ENCODE data around the gene TESK1. TPM values are rescaled to one million over a fixed set of nuclear protein-coding genes. Genes with fewer than 3 reads are reported as not detected.

Gene TESK1
- total and polyA plus RNA-seq, 2 of the 8 experiments (the other 6 are each of a cell fraction or from before 2014, with no cell fraction given): 13.5 to 13.9 TPM

DNA sequence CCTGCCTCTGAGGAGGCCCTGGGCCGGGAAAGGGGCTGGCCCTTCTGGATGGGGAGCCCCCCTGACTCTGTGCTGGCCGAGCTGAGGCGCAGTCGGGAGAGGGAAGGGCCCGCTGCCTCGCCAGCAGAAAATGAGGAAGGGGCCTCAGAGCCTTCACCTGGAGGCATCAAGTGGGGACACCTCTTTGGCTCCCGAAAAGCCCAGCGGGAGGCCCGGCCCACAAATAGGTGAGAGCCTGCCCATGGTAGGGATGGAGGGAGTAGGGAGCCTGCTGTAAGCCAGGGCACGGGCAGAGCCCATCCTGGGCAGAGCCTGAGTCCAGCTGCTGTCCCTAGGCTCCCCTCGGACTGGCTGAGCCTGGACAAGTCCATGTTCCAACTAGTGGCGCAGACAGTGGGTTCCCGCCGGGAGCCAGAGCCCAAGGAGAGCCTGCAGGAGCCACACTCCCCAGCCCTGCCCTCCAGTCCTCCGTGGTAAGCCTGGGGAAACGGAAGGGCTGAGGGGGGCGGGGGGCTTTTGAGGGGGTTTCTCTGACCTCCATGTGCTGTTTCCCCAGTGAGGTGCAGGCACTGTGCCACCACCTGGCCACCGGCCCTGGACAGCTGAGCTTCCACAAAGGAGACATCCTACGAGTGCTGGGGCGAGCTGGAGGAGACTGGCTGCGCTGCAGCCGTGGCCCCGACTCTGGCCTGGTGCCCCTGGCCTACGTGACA is 44.3 kb upstream of the TESK1 start:
- Histone ChIP-seq H2BK5ac (ENCODE audit: low read depth, low read length) (no peak overlapping the region), H4K5ac (ENCODE audit: insufficient read length, low read depth, low read length) (no peak overlapping the region), H3K27me3 (replicated peaks in 1 of 4; ENCODE audit: control insufficient read depth in 3 of 4, extremely low read depth in 1 of 4, insufficient read depth in 3 of 4, low read length in 3 of 4) (no peaks in the 10 kb centered on the region), H3K23me2 (ENCODE audit: low read depth, low read length) (no peaks in the 10 kb centered on the region), H3K4ac (replicated peaks; ENCODE audit: insufficient read length, low read depth, low read length) (no peak overlapping the region), H3K56ac (replicated peaks; ENCODE audit: insufficient read length, low read depth, low read length) (no peak overlapping the region), H3K79me2 (ENCODE audit: control insufficient read depth in 1 of 2, insufficient read depth in 2 of 2, low read length in 2 of 2) (no peaks in the 10 kb centered on the region), H2AFZ (ENCODE audit: low read length) (no peak overlapping the region), H2BK12ac (ENCODE audit: low read depth, low read length) (no peak overlapping the region), H3K4me1 (replicated peaks in 1 of 4; ENCODE audit: control insufficient read depth in 3 of 4, insufficient read depth in 4 of 4, low read length in 3 of 4) (peaks cover 0 to 3% (median 0%) of the 10 kb centered on the region in 4 experiments; a peak in 1 of 7 replicates), H3K36me3 (ENCODE audit: control insufficient read depth in 2 of 4, insufficient read depth in 4 of 4, low read length in 3 of 4) (no peaks in the 10 kb centered on the region), H2BK20ac (ENCODE audit: low read length) (no peak overlapping the region), H3K4me2 (ENCODE audit: insufficient read depth in 1 of 2, low read depth in 2 of 2, low read length in 2 of 2) (no peak overlapping the region), H3K27ac (ENCODE audit: low read depth, low read length) (no peak overlapping the region), H3K79me1 (ENCODE audit: low read depth, low read length) (no peaks in the 10 kb centered on the region), H2BK15ac (ENCODE audit: low read length) (no peak overlapping the region), H3K9ac (replicated peaks in 1 of 4; ENCODE audit: extremely low read depth in 1 of 4, low read depth in 3 of 4, low read length in 3 of 4) (no peak overlapping the region), H3K18ac (ENCODE audit: extremely low read depth, low read length) (no peak overlapping the region), H3K9me3 (ENCODE audit: insufficient read depth in 2 of 2, low read depth in 1 of 2, low read length in 1 of 2) (no peaks in the 10 kb centered on the region), H2BK120ac (replicated peaks; ENCODE audit: low read depth, low read length) (no peak overlapping the region), H4K8ac (ENCODE audit: extremely low read depth, insufficient read depth, low read length) (no peak overlapping the region), H3K4me3 (ENCODE audit: extremely low read depth in 1 of 4, insufficient read depth in 2 of 4, low read depth in 3 of 4, low read length in 4 of 4) (no peak overlapping the region), H4K20me1 (replicated peaks in 1 of 2; ENCODE audit: control insufficient read depth in 1 of 2, insufficient read depth in 2 of 2, low read length in 2 of 2) (peaks cover 0 to 2% of the 10 kb centered on the region in 2 experiments), H3K23ac (ENCODE audit: insufficient read length) (no peak overlapping the region), H3K14ac (ENCODE audit: insufficient read length) (no peak overlapping the region), H2AK5ac (ENCODE audit: low read depth, low read length) (no peak overlapping the region), H4K91ac (replicated peaks; ENCODE audit: insufficient read length, low read length) (no peak overlapping the region)
- ChIA-PET CTCF (ENCODE audit: partially characterized antibody) (interaction anchor here (0.6 to 18.3 kb wide), 2 partner anchors 83 to 481 kb away, joined by 3 to 181 read pairs; partner anchors contain the start of gene FANCG), POLR2A (ENCODE audit: partially characterized antibody) (no interaction called here)
- WGBS, 2 experiments (ENCODE audit: extremely low coverage in 1 of 2, insufficient coverage in 1 of 2, insufficient read length in 1 of 2, insufficient replicate concordance in 2 of 2, low coverage in 1 of 2, low lambda C conversion rate in 2 of 2, missing lambda C conversion rate in 1 of 2): 90% methylated on average over 21 of the region's 24 CpGs; no CpG with 5 or more reads in 1 of the 2 experiments
- FAIRE-seq (no peak), DNase-seq (ENCODE audit: low read depth in 1 of 2, low spot score in 2 of 2) (no peak)
- TF ChIP-seq GABPA (IDR thresholded peaks at IDR 0.05; ENCODE audit: borderline replicate concordance, insufficient read depth, low read length) (no peak), TAF7 (optimal IDR thresholded peaks at IDR 0.05; ENCODE audit: borderline replicate concordance, low read depth, low read length) (no peak), PHF8 (conservative IDR thresholded peaks at IDR 0.05; ENCODE audit: low read depth, low read length) (no peak), JUN (IDR thresholded peaks at IDR 0.05; ENCODE audit: low read depth, low read length) (no peak), EGR1 (IDR thresholded peaks at IDR 0.05; ENCODE audit: borderline replicate concordance, low read depth, low read length) (no peak), TBP (IDR thresholded peaks at IDR 0.05; ENCODE audit: low read depth, low read length) (no peak), KDM4A (IDR thresholded peaks at IDR 0.05; ENCODE audit: low read depth, low read length, severe bottlenecking) (no peak), KDM1A (IDR thresholded peaks at IDR 0.05; ENCODE audit: borderline replicate concordance, low read length) (no peak), SIN3A (conservative IDR thresholded peaks at IDR 0.05 in 1 of 2, IDR thresholded peaks at IDR 0.05 in 1 of 2; ENCODE audit: low read depth in 1 of 2, low read length in 2 of 2) (no peak), FOSL1 (IDR thresholded peaks at IDR 0.05; ENCODE audit: insufficient read depth, low read depth, low read length) (no peak), CHD2 (IDR thresholded peaks at IDR 0.05; ENCODE audit: low read length) (no peak)
- TF ChIP-seq, protein P1, sequence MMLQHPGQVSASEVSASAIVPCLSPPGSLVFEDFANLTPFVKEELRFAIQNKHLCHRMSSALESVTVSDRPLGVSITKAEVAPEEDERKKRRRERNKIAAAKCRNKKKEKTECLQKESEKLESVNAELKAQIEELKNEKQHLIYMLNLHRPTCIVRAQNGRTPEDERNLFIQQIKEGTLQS (IDR thresholded peaks at IDR 0.05; ENCODE audit: insufficient read depth, low read depth, low read length): no peak
